Nephron (organoid): Measurements from ENCODE around the gene POLE.

Experiments
- H3K27ac Mint-ChIP-seq, 3 experiments: 2 replicates each; pipeline ENCODE4 v1.8.0; 2020; ENCODE audit warnings: mixed read lengths in 3 of 3, mild to moderate bottlenecking in 2 of 3, moderate library complexity in 1 of 3
- H3K27me3 Mint-ChIP-seq: 2 replicates; pipeline ENCODE4 v1.8.0; 2021; ENCODE audit warnings: low read depth, mild to moderate bottlenecking, moderate library complexity, mixed read lengths
- H3K36me3 Mint-ChIP-seq: 2 replicates; pipeline ENCODE4 v1.8.0; 2020; ENCODE audit warnings: low read depth, mixed read lengths
- H3K4me1 Mint-ChIP-seq: 2 replicates; pipeline ENCODE4 v1.8.0; 2020; ENCODE audit warnings: mixed read lengths
- H3K4me3 Mint-ChIP-seq, 3 experiments: 2 replicates each; pipeline ENCODE4 v1.8.0; 2020; ENCODE audit warnings: mild to moderate bottlenecking in 3 of 3, mixed read lengths in 3 of 3, moderate library complexity in 2 of 3
- H3K9me3 Mint-ChIP-seq: 2 replicates; pipeline ENCODE4 v1.8.0; 2020; ENCODE audit warnings: mixed read lengths
- TF ChIP-seq, protein P1 (sequence below), 3 experiments: fragments of 200-600 bp; sonication (generic); IDR thresholded peaks; one replicate each; pipeline ENCODE4 v1.5.0; 2021; ENCODE audit warnings: antibody characterized with exemption in 3 of 3; ENCODE audit not compliant: unreplicated experiment in 3 of 3

POLE gene

DNA sequence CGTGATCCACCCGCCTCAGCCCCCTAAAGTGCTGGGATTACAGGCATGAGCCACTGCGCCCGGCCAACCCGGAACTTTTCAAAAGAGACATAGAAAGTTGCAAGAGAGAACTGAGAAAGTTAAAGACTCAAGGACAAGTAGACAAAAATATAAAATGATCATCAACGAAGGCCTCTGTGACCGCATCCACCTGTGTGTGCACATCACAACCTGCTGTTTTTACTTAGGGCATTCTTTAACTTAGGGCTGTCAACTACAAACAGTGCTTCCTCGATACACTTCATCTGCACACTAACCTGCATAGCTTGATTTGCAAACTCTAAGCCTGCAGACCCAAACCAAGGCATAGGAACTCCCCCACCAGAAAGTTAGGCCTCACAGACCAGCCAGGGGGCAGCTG is 53.7 kb downstream of the POLE start:
- Mint-ChIP-seq H3K27ac (peak overlapping the region in 1 of 3 experiments; percentile 78), H3K27me3 (peaks cover 4% of the 10 kb centered on the region), H3K4me3 (no peak overlapping the region), H3K36me3 (peaks cover 92% of the 10 kb centered on the region), H3K4me1 (no peaks in the 10 kb centered on the region), H3K9me3 (no peaks in the 10 kb centered on the region)
- TF ChIP-seq, protein P1, sequence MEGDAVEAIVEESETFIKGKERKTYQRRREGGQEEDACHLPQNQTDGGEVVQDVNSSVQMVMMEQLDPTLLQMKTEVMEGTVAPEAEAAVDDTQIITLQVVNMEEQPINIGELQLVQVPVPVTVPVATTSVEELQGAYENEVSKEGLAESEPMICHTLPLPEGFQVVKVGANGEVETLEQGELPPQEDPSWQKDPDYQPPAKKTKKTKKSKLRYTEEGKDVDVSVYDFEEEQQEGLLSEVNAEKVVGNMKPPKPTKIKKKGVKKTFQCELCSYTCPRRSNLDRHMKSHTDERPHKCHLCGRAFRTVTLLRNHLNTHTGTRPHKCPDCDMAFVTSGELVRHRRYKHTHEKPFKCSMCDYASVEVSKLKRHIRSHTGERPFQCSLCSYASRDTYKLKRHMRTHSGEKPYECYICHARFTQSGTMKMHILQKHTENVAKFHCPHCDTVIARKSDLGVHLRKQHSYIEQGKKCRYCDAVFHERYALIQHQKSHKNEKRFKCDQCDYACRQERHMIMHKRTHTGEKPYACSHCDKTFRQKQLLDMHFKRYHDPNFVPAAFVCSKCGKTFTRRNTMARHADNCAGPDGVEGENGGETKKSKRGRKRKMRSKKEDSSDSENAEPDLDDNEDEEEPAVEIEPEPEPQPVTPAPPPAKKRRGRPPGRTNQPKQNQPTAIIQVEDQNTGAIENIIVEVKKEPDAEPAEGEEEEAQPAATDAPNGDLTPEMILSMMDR (IDR thresholded peaks at IDR 0.05; ENCODE audit: unreplicated experiment in 3 of 3): no peak

DNA sequence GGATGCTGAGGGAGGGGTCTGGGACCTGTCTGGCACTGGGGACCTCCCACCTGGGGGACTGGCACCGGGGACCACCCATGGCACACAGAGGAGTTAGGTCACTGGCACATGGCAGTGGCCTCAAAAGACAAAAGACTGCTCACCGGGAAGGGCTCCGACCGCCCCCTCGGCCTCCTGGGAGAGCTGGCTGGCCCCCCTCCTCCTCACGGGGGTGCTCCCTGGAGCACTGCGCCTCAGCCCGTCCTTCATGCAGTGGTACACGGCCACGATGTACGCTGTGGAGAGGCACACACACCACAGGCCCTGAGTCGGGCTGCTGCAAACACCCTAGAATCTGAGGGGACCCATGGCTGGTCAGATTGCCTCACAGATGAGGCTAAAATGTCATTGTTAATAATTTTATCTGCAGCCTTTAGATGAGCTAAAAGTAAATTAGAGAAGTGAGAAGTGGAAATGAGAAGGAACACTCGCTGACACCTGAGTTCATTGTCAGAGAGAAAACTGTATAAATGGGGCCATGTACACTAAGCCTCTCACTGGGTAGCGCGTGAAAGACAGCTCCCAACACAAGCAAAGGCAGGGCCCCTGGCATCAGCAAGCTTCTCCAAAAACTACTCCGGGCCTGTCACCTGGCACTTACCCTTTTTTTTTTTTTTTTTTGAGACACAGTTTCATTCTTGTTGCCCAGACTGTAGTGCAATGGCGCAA is 54.5 kb downstream of the POLE start:
- peaks cover 86% of the 10 kb centered on the region for H3K36me3 Mint-ChIP-seq
- no peaks in the 10 kb centered on the region for H3K9me3 Mint-ChIP-seq
- H3K4me3 Mint-ChIP-seq: no peak overlapping the region
- H3K27me3 Mint-ChIP-seq: peaks cover 4% of the 10 kb centered on the region
- no peaks in the 10 kb centered on the region for H3K4me1 Mint-ChIP-seq
- no peak overlapping the region for H3K27ac Mint-ChIP-seq
- TF ChIP-seq, protein P1 (IDR thresholded peaks at IDR 0.05; ENCODE audit: unreplicated experiment in 3 of 3): no peak

DNA sequence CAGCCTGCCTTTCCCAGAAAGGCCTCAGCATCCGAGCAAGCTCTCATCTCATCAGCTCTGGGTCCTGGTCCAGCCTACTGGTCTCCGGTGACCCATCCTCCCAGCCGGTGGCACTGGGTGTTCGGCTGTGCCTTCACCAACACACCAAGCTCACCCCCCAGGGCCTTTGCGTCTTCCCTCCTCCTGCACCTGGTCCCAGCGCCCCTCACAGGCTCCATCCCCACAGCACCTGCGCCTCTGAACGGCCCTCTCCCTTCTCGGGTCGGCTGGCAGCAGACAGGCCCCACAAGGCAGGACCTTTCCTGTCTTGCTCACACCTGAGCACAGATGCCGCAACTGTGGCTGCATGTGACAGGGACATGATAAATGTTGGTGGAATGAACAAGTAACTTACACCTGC is 55.5 kb downstream of the POLE start:
- Mint-ChIP-seq H3K36me3 (peaks cover 77% of the 10 kb centered on the region), H3K9me3 (no peaks in the 10 kb centered on the region), H3K27me3 (peaks cover 4% of the 10 kb centered on the region), H3K27ac (no peak overlapping the region), H3K4me3 (no peak overlapping the region), H3K4me1 (no peaks in the 10 kb centered on the region)
- TF ChIP-seq, protein P1 (IDR thresholded peaks at IDR 0.05; ENCODE audit: unreplicated experiment in 3 of 3): no peak

DNA sequence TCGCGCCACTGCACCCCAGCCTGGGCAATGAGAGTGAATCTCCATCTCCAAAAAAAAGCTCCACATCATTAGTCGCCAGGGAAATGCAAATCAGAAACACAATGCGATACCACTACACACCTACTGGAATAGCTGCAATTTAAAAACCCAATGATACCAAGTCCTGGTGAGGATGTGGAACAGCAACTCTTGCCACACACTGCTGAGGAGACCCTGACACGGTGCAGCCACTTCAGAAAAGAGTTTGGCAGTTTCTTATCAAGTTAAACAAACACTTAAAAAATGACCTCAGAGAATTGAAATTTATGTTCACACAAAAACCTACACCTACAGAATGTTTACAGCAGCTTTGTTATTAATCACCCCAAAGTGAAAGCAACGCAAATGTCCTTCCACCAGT is 56.5 kb downstream of the POLE start:
- Mint-ChIP-seq H3K4me1 (no peaks in the 10 kb centered on the region), H3K27ac (no peak overlapping the region), H3K9me3 (no peaks in the 10 kb centered on the region), H3K27me3 (peaks cover 4% of the 10 kb centered on the region), H3K36me3 (peaks cover 75% of the 10 kb centered on the region), H3K4me3 (no peak overlapping the region)
- TF ChIP-seq, protein P1 (IDR thresholded peaks at IDR 0.05; ENCODE audit: unreplicated experiment in 3 of 3): no peak

DNA sequence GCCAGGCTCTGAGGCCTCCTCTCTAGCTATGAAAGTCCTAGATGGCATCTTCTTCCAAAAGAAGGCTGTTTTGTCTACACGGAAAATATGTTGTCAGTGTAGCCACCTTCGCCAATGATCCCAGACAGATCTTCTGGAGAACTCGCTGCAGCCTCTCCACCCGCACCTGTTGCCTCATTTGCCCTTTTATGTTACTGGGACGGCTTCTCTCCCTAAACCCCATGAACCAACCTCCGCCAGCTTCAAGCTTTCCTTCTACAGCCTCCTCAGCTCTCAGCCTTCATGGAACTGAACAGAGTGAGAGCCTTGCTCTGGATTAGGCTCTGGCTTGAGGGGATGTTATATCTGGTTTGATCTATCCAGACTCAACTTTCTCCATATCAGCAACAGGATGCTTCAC is 57.8 kb downstream of the POLE start:
- Mint-ChIP-seq H3K27me3 (no peaks in the 10 kb centered on the region), H3K9me3 (no peaks in the 10 kb centered on the region), H3K27ac (no peak overlapping the region), H3K4me1 (peaks cover 4% of the 10 kb centered on the region), H3K4me3 (no peak overlapping the region), H3K36me3 (peaks cover 68% of the 10 kb centered on the region)
- TF ChIP-seq, protein P1 (IDR thresholded peaks at IDR 0.05; ENCODE audit: unreplicated experiment in 3 of 3): no peak
